HFF-Myc (cell line): ENCODE results near the gene PPP1CC.

Experiments used
- DNase-seq: peaks from one replicate; pipeline ENCODE4 v3.0.0-alpha.2; 2011; ENCODE audit warnings: low read depth; ENCODE audit errors: extremely low read depth
- H3K4me3 ChIP-seq: replicated peaks from 2 replicates; pipeline ENCODE4 v1.5.1; 2011; ENCODE audit warnings: low read depth, mild to moderate bottlenecking, control low read depth, low read length
- TF ChIP-seq, protein P1 (sequence below): IDR thresholded peaks from 2 replicates; pipeline ENCODE4 v1.5.1; 2012; ENCODE audit warnings: mild to moderate bottlenecking, low read depth, low read length, control low read depth; ENCODE audit errors: missing control alignments

Gene PPP1CC

DNA sequence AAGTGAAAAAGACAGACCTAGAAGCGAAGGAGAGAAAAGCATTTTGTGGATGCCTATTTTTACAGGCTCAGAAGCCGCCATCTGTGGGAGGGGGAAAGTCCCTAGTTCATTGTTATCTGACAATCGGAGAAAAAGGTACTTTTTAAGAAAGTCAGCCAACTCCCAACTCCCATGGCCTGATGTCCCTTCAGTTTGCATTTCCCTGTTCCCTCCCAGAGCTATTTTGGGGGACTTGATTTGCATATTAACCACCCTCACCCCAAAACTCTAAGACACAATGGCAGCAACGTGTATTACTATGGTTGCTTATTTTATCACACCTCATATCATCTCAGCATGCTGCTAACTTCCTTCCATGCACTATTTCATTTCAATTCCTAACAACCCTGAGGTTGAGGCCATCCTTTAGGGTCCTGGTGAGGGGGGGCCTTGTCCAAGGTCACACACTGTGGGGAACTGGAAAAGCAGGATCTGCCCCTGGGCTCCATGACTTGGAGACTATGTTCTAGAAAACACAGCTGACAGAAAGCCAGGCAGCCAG is 72.5 kb downstream of the PPP1CC start:
- DNase-seq = no peak
- TF ChIP-seq, protein P1, sequence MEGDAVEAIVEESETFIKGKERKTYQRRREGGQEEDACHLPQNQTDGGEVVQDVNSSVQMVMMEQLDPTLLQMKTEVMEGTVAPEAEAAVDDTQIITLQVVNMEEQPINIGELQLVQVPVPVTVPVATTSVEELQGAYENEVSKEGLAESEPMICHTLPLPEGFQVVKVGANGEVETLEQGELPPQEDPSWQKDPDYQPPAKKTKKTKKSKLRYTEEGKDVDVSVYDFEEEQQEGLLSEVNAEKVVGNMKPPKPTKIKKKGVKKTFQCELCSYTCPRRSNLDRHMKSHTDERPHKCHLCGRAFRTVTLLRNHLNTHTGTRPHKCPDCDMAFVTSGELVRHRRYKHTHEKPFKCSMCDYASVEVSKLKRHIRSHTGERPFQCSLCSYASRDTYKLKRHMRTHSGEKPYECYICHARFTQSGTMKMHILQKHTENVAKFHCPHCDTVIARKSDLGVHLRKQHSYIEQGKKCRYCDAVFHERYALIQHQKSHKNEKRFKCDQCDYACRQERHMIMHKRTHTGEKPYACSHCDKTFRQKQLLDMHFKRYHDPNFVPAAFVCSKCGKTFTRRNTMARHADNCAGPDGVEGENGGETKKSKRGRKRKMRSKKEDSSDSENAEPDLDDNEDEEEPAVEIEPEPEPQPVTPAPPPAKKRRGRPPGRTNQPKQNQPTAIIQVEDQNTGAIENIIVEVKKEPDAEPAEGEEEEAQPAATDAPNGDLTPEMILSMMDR = no peak
- no peak overlapping the region for H3K4me3 ChIP-seq
